ENCODE results near the gene UHRF1.
"Not testable (repeated sequence)": the region's sequence is repeated elsewhere in the genome, so short reads cannot be mapped to it uniquely, and the experiment has no call there.

UHRF1 gene

GRCh38 chr19:4884993-4885392, 24.3 kb upstream of the UHRF1 start:
- H3K4me1 Mint-ChIP-seq (ENCODE audit: low read depth); H3K36me3 Mint-ChIP-seq (ENCODE audit: low read depth); H3K27ac Mint-ChIP-seq; H3K9me3 Mint-ChIP-seq; H3K4me3 Mint-ChIP-seq; H3K27me3 Mint-ChIP-seq (ENCODE audit: low read depth): not testable (repeated sequence)

GRCh38 chr19:4887803-4888202, 21.5 kb upstream of the UHRF1 start:
- not testable (repeated sequence) for H3K4me3 Mint-ChIP-seq; H3K9me3 Mint-ChIP-seq; H3K27ac Mint-ChIP-seq; H3K4me1 Mint-ChIP-seq (ENCODE audit: low read depth); H3K36me3 Mint-ChIP-seq (ENCODE audit: low read depth); H3K27me3 Mint-ChIP-seq (ENCODE audit: low read depth)

GRCh38 chr19:4889034-4889815, 20.1 kb upstream of the UHRF1 start:
- H3K4me3 Mint-ChIP-seq = no peak overlapping the region
- H3K9me3 Mint-ChIP-seq = no peaks in the 10 kb centered on the region
- no peaks in the 10 kb centered on the region for H3K4me1 Mint-ChIP-seq (ENCODE audit: low read depth)

GRCh38 chr19:4891066-4891465, 18.2 kb upstream of the UHRF1 start:
- no peaks in the 10 kb centered on the region for H3K4me1 Mint-ChIP-seq (ENCODE audit: low read depth)
- H3K4me3 Mint-ChIP-seq = no peak overlapping the region
- no peaks in the 10 kb centered on the region for H3K9me3 Mint-ChIP-seq
- H3K27ac Mint-ChIP-seq = no peak overlapping the region
- no peaks in the 10 kb centered on the region for H3K36me3 Mint-ChIP-seq (ENCODE audit: low read depth)
- no peaks in the 10 kb centered on the region for H3K27me3 Mint-ChIP-seq (ENCODE audit: low read depth)

More at GRCh38 chr19:4889034-4889815, 20.1 kb upstream of the UHRF1 start:
- H3K36me3 Mint-ChIP-seq (ENCODE audit: low read depth) = no peaks in the 10 kb centered on the region
- no peaks in the 10 kb centered on the region for H3K27me3 Mint-ChIP-seq (ENCODE audit: low read depth)
- H3K27ac Mint-ChIP-seq = no peak overlapping the region

GRCh38 chr19:4892962-4893361, 16.3 kb upstream of the UHRF1 start:
- H3K27ac Mint-ChIP-seq, H3K4me3 Mint-ChIP-seq: not testable (repeated sequence)

GRCh38 chr19:4896372-4896771, 12.9 kb upstream of the UHRF1 start:
- Mint-ChIP-seq H3K27me3 (ENCODE audit: low read depth) (no peaks in the 10 kb centered on the region), H3K9me3 (no peaks in the 10 kb centered on the region), H3K4me3 (no peak overlapping the region), H3K27ac (no peak overlapping the region), H3K4me1 (ENCODE audit: low read depth) (no peaks in the 10 kb centered on the region), H3K36me3 (ENCODE audit: low read depth) (no peaks in the 10 kb centered on the region)

More at GRCh38 chr19:4892962-4893361, 16.3 kb upstream of the UHRF1 start:
- H3K27me3 Mint-ChIP-seq (ENCODE audit: low read depth); H3K36me3 Mint-ChIP-seq (ENCODE audit: low read depth); H3K9me3 Mint-ChIP-seq; H3K4me1 Mint-ChIP-seq (ENCODE audit: low read depth): not testable (repeated sequence)

- no peak overlapping the region for H3K4me3 Mint-ChIP-seq
- H3K9me3 Mint-ChIP-seq = no peaks in the 10 kb centered on the region
- no peak overlapping the region for H3K27ac Mint-ChIP-seq
- no peaks in the 10 kb centered on the region for H3K4me1 Mint-ChIP-seq (ENCODE audit: low read depth)
- H3K36me3 Mint-ChIP-seq (ENCODE audit: low read depth) = no peaks in the 10 kb centered on the region
- H3K27me3 Mint-ChIP-seq (ENCODE audit: low read depth) = no peaks in the 10 kb centered on the region
Measured at GRCh38 chr19:4897146-4897545, 12.2 kb upstream of the UHRF1 start.

GRCh38 chr19:4900879-4901278, 8.4 kb upstream of the UHRF1 start:
- H3K4me1 Mint-ChIP-seq (ENCODE audit: low read depth); H3K36me3 Mint-ChIP-seq (ENCODE audit: low read depth); H3K9me3 Mint-ChIP-seq; H3K27me3 Mint-ChIP-seq (ENCODE audit: low read depth); H3K27ac Mint-ChIP-seq; H3K4me3 Mint-ChIP-seq: not testable (repeated sequence)

- no peak within 1 kb of the TSS for H3K4me3 Mint-ChIP-seq
- no peak within 1 kb of the TSS for H3K27ac Mint-ChIP-seq
Measured at GRCh38 chr19:4902796-4903195, 6.5 kb upstream of the UHRF1 start, which contains the start of gene ARRDC5. Gene ARRDC5 (minus strand): TSS chr19:4902896. CDS start chr19:4902825, 71 bp downstream.

GRCh38 chr19:4904481-4904880, 4.8 kb upstream of the UHRF1 start:
- Mint-ChIP-seq H3K27ac (no peak overlapping the region), H3K27me3 (ENCODE audit: low read depth) (no peaks in the 10 kb centered on the region), H3K4me3 (no peak overlapping the region), H3K36me3 (ENCODE audit: low read depth) (no peaks in the 10 kb centered on the region), H3K9me3 (no peaks in the 10 kb centered on the region), H3K4me1 (ENCODE audit: low read depth) (no peaks in the 10 kb centered on the region)

More at GRCh38 chr19:4902796-4903195, 6.5 kb upstream of the UHRF1 start, which contains the start of gene ARRDC5:
- H3K9me3 Mint-ChIP-seq = no peaks in the 10 kb centered on the region
- H3K27me3 Mint-ChIP-seq (ENCODE audit: low read depth) = no peaks in the 10 kb centered on the region
- no peaks in the 10 kb centered on the region for H3K36me3 Mint-ChIP-seq (ENCODE audit: low read depth)
- no peaks in the 10 kb centered on the region for H3K4me1 Mint-ChIP-seq (ENCODE audit: low read depth)

- peaks cover 9% of the 10 kb centered on the region for H3K4me1 Mint-ChIP-seq (ENCODE audit: low read depth)
- no peak overlapping the region for H3K4me3 Mint-ChIP-seq
- no peaks in the 10 kb centered on the region for H3K9me3 Mint-ChIP-seq
- H3K27ac Mint-ChIP-seq = no peak overlapping the region
- H3K27me3 Mint-ChIP-seq (ENCODE audit: low read depth) = no peaks in the 10 kb centered on the region
- H3K36me3 Mint-ChIP-seq (ENCODE audit: low read depth) = peaks cover 7% of the 10 kb centered on the region
Measured at GRCh38 chr19:4906963-4907362, 2.3 kb upstream of the UHRF1 start.

GRCh38 chr19:4908360-4908759, 941 bp upstream of the UHRF1 start:
- peaks cover 21% of the 10 kb centered on the region for H3K4me1 Mint-ChIP-seq (ENCODE audit: low read depth)
- no peaks in the 10 kb centered on the region for H3K9me3 Mint-ChIP-seq
- H3K27ac Mint-ChIP-seq = no peak overlapping the region

GRCh38 chr19:4908781-4909155, 533 bp upstream of the UHRF1 start:
- H3K4me3 Mint-ChIP-seq = peak overlapping the region; percentile 64
- no peaks in the 10 kb centered on the region for H3K27me3 Mint-ChIP-seq (ENCODE audit: low read depth)
- peaks cover 21% of the 10 kb centered on the region for H3K4me1 Mint-ChIP-seq (ENCODE audit: low read depth)
- no peak overlapping the region for H3K27ac Mint-ChIP-seq
- peaks cover 14% of the 10 kb centered on the region for H3K36me3 Mint-ChIP-seq (ENCODE audit: low read depth)
- no peaks in the 10 kb centered on the region for H3K9me3 Mint-ChIP-seq

More at GRCh38 chr19:4908360-4908759, 941 bp upstream of the UHRF1 start:
- Mint-ChIP-seq H3K4me3 (peak overlapping the region; percentile 64), H3K36me3 (ENCODE audit: low read depth) (peaks cover 13% of the 10 kb centered on the region), H3K27me3 (ENCODE audit: low read depth) (no peaks in the 10 kb centered on the region)

GRCh38 chr19:4909897-4910593, 744 bp downstream of the UHRF1 start:
- Mint-ChIP-seq H3K4me1 (ENCODE audit: low read depth) (peaks cover 31% of the 10 kb centered on the region), H3K27me3 (ENCODE audit: low read depth) (no peaks in the 10 kb centered on the region), H3K36me3 (ENCODE audit: low read depth) (peaks cover 26% of the 10 kb centered on the region), H3K27ac (peak overlapping the region; percentile 83), H3K4me3 (peak overlapping the region; percentile 90), H3K9me3 (no peaks in the 10 kb centered on the region)

- H3K27me3 Mint-ChIP-seq (ENCODE audit: low read depth) = no peaks in the 10 kb centered on the region
- no peaks in the 10 kb centered on the region for H3K9me3 Mint-ChIP-seq
- H3K36me3 Mint-ChIP-seq (ENCODE audit: low read depth) = peaks cover 27% of the 10 kb centered on the region
- H3K27ac Mint-ChIP-seq = peak overlapping the region; percentile 83
- H3K4me3 Mint-ChIP-seq = peak overlapping the region; percentile 90
- peaks cover 36% of the 10 kb centered on the region for H3K4me1 Mint-ChIP-seq (ENCODE audit: low read depth)
Measured at GRCh38 chr19:4910594-4911281, 1.4 kb downstream of the UHRF1 start.

Data from T-helper 1 cell treated with Interleukin-12 subunit alpha and Interleukin-12 subunit beta and Interleukin-4 antibody, amounts not matched to agents 30 μg/mL and 1 μg/mL, for 36 hours (primary cell).